ENCODE results near the gene CYP8B1. TPM values are rescaled to one million over a fixed set of nuclear protein-coding genes. Genes with fewer than 3 reads are reported as not detected.

CYP8B1 gene
- polyA plus RNA-seq, 1 donor (not counting 4 experiments of a cell fraction or from before 2014, with no cell fraction given) = not detected

DNA sequence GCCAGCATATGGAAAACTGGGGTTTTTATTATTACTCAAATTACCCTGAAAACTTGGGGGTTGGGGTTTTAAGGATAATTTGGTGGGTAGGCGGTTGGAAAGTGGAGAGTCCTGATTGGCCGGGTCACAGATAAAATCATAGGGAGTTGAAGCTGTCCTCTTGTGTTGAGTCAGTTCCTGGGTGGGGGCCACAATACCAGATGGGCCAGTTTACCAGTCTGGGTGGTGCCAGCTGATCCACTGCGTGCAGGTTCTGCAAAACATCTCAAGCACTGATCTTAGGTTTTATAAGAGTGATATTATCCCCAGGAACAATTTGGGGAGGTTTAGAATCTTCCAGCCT lies 25.4 kb upstream of the CYP8B1 start:
- FAIRE-seq = no peak
- no peak overlapping the region for H3K9ac ChIP-seq (ENCODE audit: control insufficient read depth, extremely low read depth, insufficient read depth, low read length)
- no peak for TF ChIP-seq EZH2 (IDR thresholded peaks at IDR 0.05; ENCODE audit: low read length)
- TF ChIP-seq, protein P1, sequence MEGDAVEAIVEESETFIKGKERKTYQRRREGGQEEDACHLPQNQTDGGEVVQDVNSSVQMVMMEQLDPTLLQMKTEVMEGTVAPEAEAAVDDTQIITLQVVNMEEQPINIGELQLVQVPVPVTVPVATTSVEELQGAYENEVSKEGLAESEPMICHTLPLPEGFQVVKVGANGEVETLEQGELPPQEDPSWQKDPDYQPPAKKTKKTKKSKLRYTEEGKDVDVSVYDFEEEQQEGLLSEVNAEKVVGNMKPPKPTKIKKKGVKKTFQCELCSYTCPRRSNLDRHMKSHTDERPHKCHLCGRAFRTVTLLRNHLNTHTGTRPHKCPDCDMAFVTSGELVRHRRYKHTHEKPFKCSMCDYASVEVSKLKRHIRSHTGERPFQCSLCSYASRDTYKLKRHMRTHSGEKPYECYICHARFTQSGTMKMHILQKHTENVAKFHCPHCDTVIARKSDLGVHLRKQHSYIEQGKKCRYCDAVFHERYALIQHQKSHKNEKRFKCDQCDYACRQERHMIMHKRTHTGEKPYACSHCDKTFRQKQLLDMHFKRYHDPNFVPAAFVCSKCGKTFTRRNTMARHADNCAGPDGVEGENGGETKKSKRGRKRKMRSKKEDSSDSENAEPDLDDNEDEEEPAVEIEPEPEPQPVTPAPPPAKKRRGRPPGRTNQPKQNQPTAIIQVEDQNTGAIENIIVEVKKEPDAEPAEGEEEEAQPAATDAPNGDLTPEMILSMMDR (optimal IDR thresholded peaks at IDR 0.05 in 1 of 3, IDR thresholded peaks at IDR 0.05 in 1 of 3, conservative IDR thresholded peaks at IDR 0.05 in 1 of 3; ENCODE audit: extremely low read depth in 1 of 3, insufficient read depth in 2 of 3, low read length in 3 of 3) = no peak
- no peaks in the 10 kb centered on the region for H4K20me1 ChIP-seq (ENCODE audit: control insufficient read depth, extremely low read depth, insufficient read depth, low read length)
- no peak overlapping the region for H3K4me3 ChIP-seq (ENCODE audit: control insufficient read depth in 2 of 3, extremely low read depth in 1 of 3, insufficient read depth in 2 of 3, low read depth in 1 of 3, low read length in 3 of 3)
- H3K9me1 ChIP-seq (ENCODE audit: control insufficient read depth, extremely low read depth, insufficient read depth, low read length) = no peaks in the 10 kb centered on the region
- dilution Hi-C loops (cut with MboI; ENCODE audit: extremely low pct_ligation_motif_present, low sequenced_read_pairs) = no loop called here
- peaks cover 13% of the 10 kb centered on the region for H3K4me1 ChIP-seq (ENCODE audit: control insufficient read depth, extremely low read depth, insufficient read depth, low read length)
- H3K4me2 ChIP-seq (ENCODE audit: control insufficient read depth, extremely low read depth, insufficient read depth, low read depth, low read length) = peak overlapping the region; percentile 15
- no peak overlapping the region for H3K27ac ChIP-seq (ENCODE audit: control insufficient read depth, insufficient read depth, low read length)
- H2AFZ ChIP-seq (ENCODE audit: control insufficient read depth, low read length) = no peak overlapping the region
- H3K9me3 ChIP-seq (ENCODE audit: control insufficient read depth, low read depth, low read length) = no peaks in the 10 kb centered on the region
- H3K27me3 ChIP-seq (ENCODE audit: control insufficient read depth, extremely low read depth, insufficient read depth, low read length) = peaks cover 11% of the 10 kb centered on the region
- no peak for DNase-seq (ENCODE audit: low read depth, low spot score)
- no peaks in the 10 kb centered on the region for H3K79me2 ChIP-seq (ENCODE audit: control insufficient read depth, insufficient read depth, low read length)
- no peaks in the 10 kb centered on the region for H3K36me3 ChIP-seq (ENCODE audit: control insufficient read depth in 2 of 2, extremely low read depth in 1 of 2, insufficient read depth in 2 of 2, low read length in 2 of 2)

GRCh38 chr3:42900226-42901072 lies 24.8 kb upstream of the CYP8B1 start:
- no peak overlapping the region for H3K4me3 ChIP-seq (ENCODE audit: control insufficient read depth in 2 of 3, extremely low read depth in 1 of 3, insufficient read depth in 2 of 3, low read depth in 1 of 3, low read length in 3 of 3)
- FAIRE-seq (peak; percentile 79), DNase-seq (ENCODE audit: low read depth, low spot score) (peak; percentile 38)
- peaks cover 13% of the 10 kb centered on the region for H3K4me1 ChIP-seq (ENCODE audit: control insufficient read depth, extremely low read depth, insufficient read depth, low read length)
- no peak overlapping the region for H2AFZ ChIP-seq (ENCODE audit: control insufficient read depth, low read length)
- H4K20me1 ChIP-seq (ENCODE audit: control insufficient read depth, extremely low read depth, insufficient read depth, low read length) = no peaks in the 10 kb centered on the region
- no peak overlapping the region for H3K27ac ChIP-seq (ENCODE audit: control insufficient read depth, insufficient read depth, low read length)
- peaks cover 7% of the 10 kb centered on the region for H3K27me3 ChIP-seq (ENCODE audit: control insufficient read depth, extremely low read depth, insufficient read depth, low read length)
- H3K9me1 ChIP-seq (ENCODE audit: control insufficient read depth, extremely low read depth, insufficient read depth, low read length) = no peaks in the 10 kb centered on the region
- H3K79me2 ChIP-seq (ENCODE audit: control insufficient read depth, insufficient read depth, low read length) = no peaks in the 10 kb centered on the region
- no peak overlapping the region for H3K9ac ChIP-seq (ENCODE audit: control insufficient read depth, extremely low read depth, insufficient read depth, low read length)
- H3K9me3 ChIP-seq (ENCODE audit: control insufficient read depth, low read depth, low read length) = no peaks in the 10 kb centered on the region
- dilution Hi-C loops (cut with MboI; ENCODE audit: extremely low pct_ligation_motif_present, low sequenced_read_pairs) = no loop called here
- H3K36me3 ChIP-seq (ENCODE audit: control insufficient read depth in 2 of 2, extremely low read depth in 1 of 2, insufficient read depth in 2 of 2, low read length in 2 of 2) = no peaks in the 10 kb centered on the region
- H3K4me2 ChIP-seq (ENCODE audit: control insufficient read depth, extremely low read depth, insufficient read depth, low read depth, low read length) = peak overlapping the region; percentile 18
- TF ChIP-seq, protein P1 (optimal IDR thresholded peaks at IDR 0.05 in 1 of 3, IDR thresholded peaks at IDR 0.05 in 1 of 3, conservative IDR thresholded peaks at IDR 0.05 in 1 of 3; ENCODE audit: extremely low read depth in 1 of 3, insufficient read depth in 2 of 3, low read length in 3 of 3) = no peak
- no peak for TF ChIP-seq EZH2 (IDR thresholded peaks at IDR 0.05; ENCODE audit: low read length)

Data from keratinocyte (primary cell).